K562 (cell line): ENCODE data around the gene MYO18B. TPM values are rescaled to one million over a fixed set of nuclear protein-coding genes. Genes with fewer than 3 reads are reported as not detected.

ENCODE experiments used
- BHLHE40 ChIP-seq: IDR thresholded peaks from 2 replicates; pipeline ENCODE4 v1.6.1; 2011; ENCODE audit warnings: low read length, improper control_type of control experiment
- CTCF ChIP-seq, 3 experiments: IDR thresholded peaks in 2 of 3; conservative IDR thresholded peaks in 1 of 3; 2 replicates each; pipeline ENCODE4 v1.5.1; 2011 to 2012; ENCODE audit warnings: low read length in 3 of 3, mild to moderate bottlenecking in 3 of 3, control low read depth in 2 of 3, improper control_type of control experiment in 1 of 3, inconsistent platforms in 1 of 3, low read depth in 1 of 3, mixed read lengths in 1 of 3, moderate library complexity in 1 of 3; ENCODE audit not compliant: insufficient read depth in 2 of 3
- ETV5 ChIP-seq: sonication (generic); formaldehyde crosslinking; IDR thresholded peaks from 2 replicates; pipeline ENCODE4 v1.4.0; 2020; ENCODE audit warnings: low read depth, mild to moderate bottlenecking, missing genetic modification reagents
- GTF3C2 ChIP-seq: IDR thresholded peaks from 3 replicates; pipeline ENCODE4 v1.6.1; 2011; ENCODE audit warnings: borderline replicate concordance, mild to moderate bottlenecking, moderate library complexity; ENCODE audit not compliant: insufficient read length; ENCODE audit errors: extremely low read depth
- RBM22 ChIP-seq: fragments of 200-400 bp; formaldehyde crosslinking; IDR thresholded peaks from 2 replicates; pipeline ENCODE4 v1.6.1; 2018; ENCODE audit warnings: low read length, low read depth; ENCODE audit not compliant: poor library complexity, severe bottlenecking
- STAG1 ChIP-seq: sonication (generic); formaldehyde crosslinking; IDR thresholded peaks from 2 replicates; pipeline ENCODE4 v1.5.0; 2020; ENCODE audit warnings: missing genetic modification reagents, borderline replicate concordance
- ZNF184 ChIP-seq: sonication (generic); formaldehyde crosslinking; IDR thresholded peaks from 2 replicates; pipeline ENCODE4 v1.5.0; 2020; ENCODE audit warnings: missing genetic modification reagents
- polyA plus RNA-seq, 8 experiments: library from polyadenylated mRNA; depleted of rRNA in 4 of 8; stranded (reverse) in 5 of 8; unstranded in 3 of 8; fragments of >200 nt; fragmentation: Nextera tagmentation in 2 of 8; fragmentation: Illumina TruSeq in 1 of 8; extraction: Ambion mirVana in 2 of 8; extraction: Trizol in 1 of 8; gene quantifications; 2 replicates each; pipeline versions ENCODE4 v1.2.1 to v1.2.3, GENCODE V29; 2011 to 2014; ENCODE audit warnings: inconsistent platforms in 1 of 8, missing spikeins in 1 of 8
- total RNA-seq, 7 experiments: library from RNA; depleted of rRNA in 6 of 7; stranded (reverse); fragments of >200 nt in 6 of 7; fragmentation: Illumina TruSeq in 2 of 7; extraction: Trizol in 2 of 7; gene quantifications; 2 replicates each; pipeline versions ENCODE4 v1.2.1 to v1.2.3, GENCODE V29; 2011 to 2021; ENCODE audit warnings: low replicate concordance in 1 of 7
- TF ChIP-seq, protein P1 (sequence below): sonication (generic); formaldehyde crosslinking; IDR thresholded peaks from 2 replicates; pipeline ENCODE4 v1.9.0; 2022; ENCODE audit warnings: mild to moderate bottlenecking, missing genetic modification reagents

Gene MYO18B
- total and polyA plus RNA-seq, 9 of the 15 experiments (the other 6 are each of a cell fraction or from before 2014, with no cell fraction given), result 0.06 to 7.0 (median 4.3) TPM

DNA sequence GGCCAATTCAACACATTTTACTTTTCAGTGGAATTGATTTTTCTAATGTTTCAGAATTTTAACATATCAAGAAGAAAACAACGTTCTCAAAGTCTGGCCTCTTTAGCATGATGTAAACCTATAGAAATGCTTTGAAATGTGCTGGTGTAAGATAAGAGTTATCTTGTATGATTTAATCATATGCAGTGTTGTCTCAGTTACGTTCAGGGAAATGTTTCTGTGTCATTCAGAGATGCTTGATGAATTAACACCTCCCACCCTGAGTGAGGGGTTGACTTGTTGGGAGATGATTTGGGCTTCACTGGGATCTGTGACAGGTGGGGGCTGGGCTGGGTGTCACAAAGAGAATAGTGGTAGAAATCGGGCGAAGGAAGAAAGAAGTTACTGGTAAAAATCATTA lies 15.7 kb upstream of the MYO18B start (continued):
- no peak for TF ChIP-seq RBM22
- TF ChIP-seq BHLHE40, result no peak
- TF ChIP-seq, protein P1, sequence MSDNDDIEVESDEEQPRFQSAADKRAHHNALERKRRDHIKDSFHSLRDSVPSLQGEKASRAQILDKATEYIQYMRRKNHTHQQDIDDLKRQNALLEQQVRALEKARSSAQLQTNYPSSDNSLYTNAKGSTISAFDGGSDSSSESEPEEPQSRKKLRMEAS, result no peak
- TF ChIP-seq CTCF (IDR thresholded peaks at IDR 0.05 in 2 of 3, conservative IDR thresholded peaks at IDR 0.05 in 1 of 3; ENCODE audit: insufficient read depth in 2 of 3, low read depth in 1 of 3, low read length in 3 of 3), result no peak
- TF ChIP-seq ZNF184 (CRISPR knock-in tag), result no peak
- no peak for TF ChIP-seq GTF3C2
- TF ChIP-seq ETV5 (CRISPR knock-in tag), result no peak
- no peak for TF ChIP-seq STAG1 (CRISPR knock-in tag)
